ENCODE data around the gene KANTR.
A peak's percentile ranks its signal among the peaks of the same experiment; 100 is the strongest.

KANTR gene

GRCh38 chrX:53081925-53082772 is 11.8 kb upstream of the KANTR start, which contains the start of gene TSPYL2:
TSPYL2 (plus strand) TSS chrX:53082367; CDS start chrX:53082499, 132 bp downstream.
- peak; percentile 67 for DNase-seq

GRCh38 chrX:53082773-53083616 is 10.9 kb upstream of the KANTR start:
- DNase-seq, result no peak

DNA sequence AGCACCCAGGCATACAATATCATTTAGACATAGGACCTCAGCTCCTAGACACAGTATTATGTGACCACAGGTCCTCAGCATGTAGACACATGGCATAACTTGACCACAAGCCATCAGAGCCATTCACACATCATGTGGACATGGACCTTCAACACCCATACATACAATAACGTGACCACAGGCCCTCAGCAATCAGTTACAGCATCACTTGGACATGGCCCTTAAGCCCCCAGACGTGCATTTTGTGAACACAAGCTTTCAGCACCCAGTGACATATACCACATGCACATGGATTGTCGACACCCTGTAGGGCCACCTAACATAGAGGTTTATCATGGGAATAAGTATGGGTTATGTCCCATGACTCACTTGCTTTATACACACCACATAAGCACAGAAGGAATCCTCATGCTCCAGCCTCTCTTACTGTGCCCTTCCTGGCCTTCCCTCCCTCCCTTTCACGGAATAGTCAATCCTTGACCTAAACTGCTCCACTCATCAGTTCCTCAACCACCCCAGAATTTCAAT is 9.8 kb upstream of the KANTR start:
- DNase-seq, result no peak

DNA sequence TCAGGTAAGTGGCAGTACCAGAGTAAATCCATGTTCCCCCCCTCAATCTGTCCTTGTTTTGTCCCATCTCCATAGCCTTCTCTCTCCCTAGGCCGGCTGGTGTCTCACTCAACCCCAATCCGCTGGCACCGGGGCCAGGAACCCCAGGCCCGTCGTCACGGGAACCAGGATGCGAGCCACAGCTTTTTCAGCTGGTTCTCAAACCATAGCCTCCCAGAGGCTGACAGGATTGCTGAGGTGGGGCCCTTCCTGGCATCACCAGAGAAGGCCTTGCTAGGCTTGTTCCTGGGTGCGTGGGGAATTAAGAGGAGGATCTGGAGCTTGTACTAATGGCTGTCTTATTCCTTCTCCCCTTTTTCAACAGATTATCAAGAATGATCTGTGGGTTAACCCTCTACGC is 9.1 kb upstream of the KANTR start:
- DNase-seq, result no peak

- no peak for DNase-seq
These were observed 8.2 kb upstream of the KANTR start for GRCh38 chrX:53085661-53086229.

GRCh38 chrX:53086464-53086863 is 7.5 kb upstream of the KANTR start:
- DNase-seq, result no peak

DNA sequence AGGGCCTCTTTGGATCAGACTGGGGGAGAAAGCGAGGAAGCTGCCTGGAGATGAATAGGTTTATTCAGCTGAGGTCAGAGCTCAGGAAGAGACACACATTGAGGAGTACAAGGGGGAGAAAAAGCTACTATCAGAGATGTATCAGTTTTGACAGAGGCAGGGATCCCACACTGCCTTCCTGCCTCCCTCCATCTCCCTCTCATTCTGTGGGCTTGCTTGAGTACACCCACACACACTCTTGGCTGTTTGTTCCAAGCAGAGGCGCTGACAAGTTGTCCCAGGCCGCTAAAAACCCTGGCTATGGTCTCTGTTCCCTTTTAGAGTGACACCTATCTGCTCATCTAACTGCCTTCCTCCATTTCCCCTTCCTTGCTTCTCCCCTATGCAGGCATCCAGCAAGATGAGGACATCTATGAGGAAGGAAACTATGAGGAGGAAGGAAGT is 6.5 kb upstream of the KANTR start:
- DNase-seq, result no peak

GRCh38 chrX:53088136-53088974 is 5.6 kb upstream of the KANTR start:
- peak; percentile 57 for DNase-seq

- DNase-seq, result peak; percentile 3
These were observed 4.6 kb upstream of the KANTR start for GRCh38 chrX:53089224-53089842.

DNA sequence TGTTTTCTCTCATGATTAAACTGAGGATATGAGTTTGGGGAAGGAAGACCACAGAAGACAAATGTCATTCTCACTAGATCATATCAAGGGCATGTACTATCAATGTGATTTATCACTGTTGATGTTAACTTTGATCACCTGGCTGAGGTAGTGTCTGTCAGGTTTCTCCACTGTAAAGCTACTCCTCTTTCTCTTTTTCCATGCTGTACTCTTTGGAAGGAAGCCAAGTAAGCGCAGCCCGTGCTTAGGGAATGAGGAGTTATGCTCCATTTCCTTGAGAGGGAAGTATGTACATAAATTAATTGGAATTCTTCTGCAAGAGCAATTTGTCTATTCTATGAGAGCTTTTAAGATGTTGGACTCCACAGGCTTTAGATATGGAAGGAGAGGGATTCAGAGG is 4.0 kb upstream of the KANTR start:
- no peak for DNase-seq

- DNase-seq, result no peak
These were observed 2.6 kb upstream of the KANTR start for GRCh38 chrX:53091354-53091753.

DNA sequence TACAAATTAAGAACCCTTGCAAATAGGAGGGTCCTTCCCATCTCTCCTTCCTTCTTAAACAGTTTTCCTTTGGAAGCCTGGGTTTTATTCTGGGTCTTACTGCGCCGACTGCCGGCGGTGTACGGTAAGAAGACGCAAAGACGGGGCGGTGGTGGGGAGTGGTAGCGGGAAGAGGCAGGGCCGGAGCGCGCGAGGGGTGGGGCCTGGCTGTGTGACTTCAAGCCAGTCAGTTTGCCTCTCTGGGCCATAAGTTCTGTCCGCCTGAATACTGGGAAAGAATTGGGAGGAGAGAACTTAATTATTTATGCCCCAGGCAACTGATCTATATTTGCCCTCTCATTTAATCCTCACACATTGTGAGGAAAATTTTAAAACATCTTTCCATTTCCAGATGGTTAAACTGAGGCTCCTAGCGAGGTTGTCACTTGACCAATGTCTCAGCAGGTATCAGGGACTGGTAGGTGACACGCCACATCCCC is 726 bp upstream of the KANTR start:
- DNase-seq, result peak; percentile 5

GRCh38 chrX:53094582-53094905 is 602 bp downstream of the KANTR start:
- DNase-seq, result no peak

DNA sequence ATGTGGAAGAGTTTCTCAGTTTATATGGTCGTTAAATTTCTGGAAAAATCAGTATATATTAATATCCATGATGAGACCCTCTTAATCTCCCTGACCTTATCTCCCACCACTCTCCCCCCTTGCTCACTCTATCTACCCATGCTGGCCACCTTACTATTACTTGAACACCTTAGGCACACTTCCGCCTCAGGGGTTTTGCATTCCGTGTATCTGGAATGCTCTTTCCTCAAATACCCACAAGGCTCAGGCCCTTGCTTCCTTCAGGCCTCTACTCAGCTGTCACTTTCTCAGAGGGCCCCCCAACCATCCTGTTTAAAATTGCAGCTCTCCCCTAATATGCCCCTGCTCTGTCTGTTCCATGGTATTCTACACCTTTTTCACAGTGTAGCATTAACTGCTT is 1.9 kb downstream of the KANTR start:
- DNase-seq, result no peak

- no peak for DNase-seq
These were observed 21.1 kb downstream of the KANTR start for GRCh38 chrX:53114864-53115549.

DNA sequence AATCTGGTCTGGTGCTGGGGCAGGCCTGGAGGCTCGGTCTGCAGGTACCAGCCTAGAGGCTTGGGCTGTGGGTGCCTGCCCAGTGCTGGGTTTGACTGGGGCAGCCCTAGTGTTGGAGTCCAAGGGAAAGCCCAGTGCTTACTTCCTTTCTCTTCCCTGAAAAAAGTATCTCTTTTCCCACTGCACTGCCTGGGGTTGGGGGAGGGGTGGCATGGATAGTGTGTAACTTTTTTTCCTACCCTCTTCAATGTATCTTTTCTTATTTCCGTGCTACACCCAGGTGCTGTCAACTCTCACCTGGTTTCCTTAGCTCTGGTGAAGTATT is 21.6 kb downstream of the KANTR start:
- DNase-seq, result no peak

DNA sequence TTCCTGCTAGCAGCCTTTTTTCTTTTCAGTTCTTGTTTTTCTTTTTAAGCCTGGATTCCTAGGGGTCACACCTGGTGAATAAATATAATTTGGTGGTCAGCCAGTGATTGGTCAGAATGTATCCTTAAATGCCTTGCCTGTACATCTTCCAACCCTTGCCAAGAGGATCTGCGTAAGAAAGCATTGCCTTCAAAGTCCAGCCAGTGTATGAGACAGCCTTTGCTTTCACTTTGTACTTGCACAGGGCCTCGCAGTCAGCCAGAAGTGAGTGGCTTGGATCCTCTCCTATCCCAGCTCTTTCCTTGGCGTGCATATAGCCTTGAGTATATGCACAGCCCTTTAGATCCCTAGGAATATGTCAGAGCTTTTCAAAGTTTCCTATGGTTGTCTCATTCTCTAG is 22.2 kb downstream of the KANTR start:
- DNase-seq, result no peak

DNA sequence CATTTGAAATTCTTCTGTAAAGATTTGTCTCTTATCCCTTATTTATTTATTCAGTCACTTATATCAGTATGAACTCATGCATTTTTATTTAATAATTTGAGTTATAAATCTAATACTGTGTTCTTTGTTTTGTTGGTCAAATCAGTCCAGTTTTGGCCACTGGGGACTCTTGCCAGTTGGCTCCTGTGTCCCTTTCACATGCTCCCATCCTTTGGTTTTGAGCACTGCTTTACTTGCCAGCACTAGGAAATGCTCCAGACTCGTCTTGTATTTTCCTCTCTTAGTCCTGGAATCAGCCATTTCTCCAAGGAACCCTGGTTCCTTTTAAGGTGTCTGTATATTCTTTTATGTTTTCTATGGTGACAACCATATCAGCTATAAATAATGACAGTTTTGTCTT is 28.1 kb downstream of the KANTR start:
- no peak for DNase-seq

- no peak for DNase-seq
These were observed 31.6 kb downstream of the KANTR start for GRCh38 chrX:53125506-53125905.

DNA sequence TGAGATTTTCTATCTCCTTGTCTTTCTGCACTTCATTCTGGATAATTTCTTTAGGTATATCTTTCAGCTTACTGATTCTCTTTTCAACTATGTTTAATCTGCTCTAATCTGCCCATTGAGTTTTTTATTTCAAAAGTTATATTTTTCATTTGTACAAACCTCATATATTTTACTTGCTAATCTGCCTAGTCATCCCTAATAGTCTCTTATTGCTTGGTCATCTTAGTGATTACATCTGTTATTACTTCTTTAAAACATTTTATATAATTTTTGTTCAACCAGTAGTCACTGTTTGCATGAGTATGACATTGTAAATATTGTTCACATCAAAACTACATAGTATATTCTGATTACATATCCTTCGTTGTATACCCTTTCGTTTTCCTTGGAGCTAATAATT is 32.4 kb downstream of the KANTR start:
- no peak for DNase-seq

DNA sequence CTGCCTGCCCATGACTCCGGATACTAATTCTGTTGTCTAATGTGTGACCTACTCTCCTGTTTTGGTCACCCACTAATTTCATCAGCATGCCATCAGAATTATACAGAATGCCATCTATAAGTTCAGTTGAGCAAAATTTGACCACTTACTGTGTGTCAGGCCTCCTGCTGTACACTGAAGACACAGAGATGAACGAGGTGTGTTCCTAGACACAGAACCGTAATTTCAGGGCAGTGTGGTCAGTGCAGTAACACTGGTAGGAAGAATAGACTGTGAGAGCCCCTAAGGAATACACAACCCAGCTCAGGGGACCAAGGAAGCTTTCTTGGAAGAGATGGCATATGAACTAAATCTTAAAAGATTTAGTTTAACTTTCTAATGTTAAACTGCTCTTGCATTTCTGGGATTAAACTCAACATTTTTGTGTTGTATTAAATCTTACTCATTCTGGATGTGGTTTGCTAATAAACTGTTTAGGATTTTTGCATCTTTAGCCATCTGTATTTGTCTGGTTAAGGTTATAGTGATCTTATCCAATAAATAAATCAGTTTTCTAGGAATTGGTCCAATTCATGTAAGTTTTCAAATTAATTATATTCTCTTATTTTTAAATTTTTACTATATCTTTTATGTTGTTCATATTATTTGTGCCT is 34.3 kb downstream of the KANTR start:
- no peak for DNase-seq

Data from NCI-H1048 (cell line).